NCI-H146 (cell line): ENCODE data around the gene DENND1A.
A peak's percentile ranks its signal among the peaks of the same experiment; 100 is the strongest.

Experiments
- DNase-seq: peaks from one replicate; lab custom pipeline; 2025; lab: John Stamatoyannopoulos, UW

DENND1A gene

GRCh38 chr9:123567013-123567412 is 362.9 kb downstream of the DENND1A start:
- DNase-seq: no peak

GRCh38 chr9:123564652-123565051 is 365.3 kb downstream of the DENND1A start:
- DNase-seq: no peak

GRCh38 chr9:123562844-123563346 is 367.0 kb downstream of the DENND1A start:
- DNase-seq: no peak

GRCh38 chr9:123561046-123561445 is 368.9 kb downstream of the DENND1A start:
- peak; percentile 90 for DNase-seq

GRCh38 chr9:123556464-123557435 is 373.2 kb downstream of the DENND1A start:
- DNase-seq: no peak

DNA sequence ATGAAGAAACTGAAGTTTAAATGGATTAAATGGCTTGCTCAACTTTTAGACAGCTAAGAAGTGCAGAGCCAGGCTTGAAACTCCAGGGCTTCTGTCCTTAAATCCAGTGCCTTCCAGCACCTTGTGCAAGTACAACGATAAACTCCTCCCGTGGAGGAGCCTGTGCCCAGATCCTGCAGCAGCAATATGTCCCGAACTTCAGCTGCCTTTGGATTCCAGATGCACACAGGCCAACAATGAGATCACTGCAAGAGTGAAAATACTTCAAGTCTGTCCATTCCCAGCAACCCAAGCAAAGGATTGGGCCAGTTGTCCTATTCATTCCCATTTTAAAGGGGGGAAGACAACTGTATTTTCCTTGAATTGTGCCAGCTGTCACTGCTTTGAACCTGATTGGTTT is 374.3 kb downstream of the DENND1A start:
- DNase-seq: no peak

DNA sequence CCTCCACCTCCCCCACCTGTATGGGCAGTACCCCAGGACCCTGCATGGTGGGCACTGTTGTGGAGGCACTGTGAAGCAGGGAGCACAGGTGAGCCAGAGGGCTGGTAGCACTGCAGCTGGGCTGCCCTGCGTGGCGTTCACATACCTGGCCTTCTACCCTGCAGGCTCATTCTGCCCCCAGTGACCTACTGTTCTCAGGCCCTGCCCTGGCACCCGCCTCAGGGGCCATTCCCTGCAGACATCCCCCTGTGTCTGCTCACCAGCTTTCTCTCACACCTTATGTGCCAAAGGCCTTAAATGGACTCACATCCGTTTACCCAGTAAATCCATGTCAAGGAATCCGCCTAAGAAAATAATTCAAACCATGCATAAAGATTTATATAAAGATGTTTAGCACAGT is 377.4 kb downstream of the DENND1A start:
- DNase-seq: no peak

DNA sequence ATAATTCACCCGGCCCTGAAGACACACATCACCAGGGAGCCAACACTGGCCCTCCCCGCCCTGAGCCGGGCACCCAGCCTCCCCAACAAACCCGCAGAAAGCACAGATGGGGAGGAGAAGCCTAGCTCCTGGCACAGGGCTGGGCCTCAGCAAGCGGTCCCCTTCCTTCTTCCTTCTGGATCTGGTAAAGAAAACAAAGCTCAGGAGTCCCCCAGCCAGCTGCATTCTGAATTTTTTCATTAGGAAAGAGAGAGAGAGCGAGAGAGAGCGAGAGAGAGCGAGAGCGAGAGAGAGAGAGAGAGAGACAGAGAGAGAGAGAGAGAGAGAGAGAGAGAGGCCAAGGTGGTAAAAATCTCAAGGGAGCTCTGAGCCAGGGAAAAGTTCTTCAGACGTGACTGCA is 378.2 kb downstream of the DENND1A start:
- DNase-seq: no peak

- DNase-seq: no peak
Measured at GRCh38 chr9:123550797-123551196, 379.1 kb downstream of the DENND1A start.

DNA sequence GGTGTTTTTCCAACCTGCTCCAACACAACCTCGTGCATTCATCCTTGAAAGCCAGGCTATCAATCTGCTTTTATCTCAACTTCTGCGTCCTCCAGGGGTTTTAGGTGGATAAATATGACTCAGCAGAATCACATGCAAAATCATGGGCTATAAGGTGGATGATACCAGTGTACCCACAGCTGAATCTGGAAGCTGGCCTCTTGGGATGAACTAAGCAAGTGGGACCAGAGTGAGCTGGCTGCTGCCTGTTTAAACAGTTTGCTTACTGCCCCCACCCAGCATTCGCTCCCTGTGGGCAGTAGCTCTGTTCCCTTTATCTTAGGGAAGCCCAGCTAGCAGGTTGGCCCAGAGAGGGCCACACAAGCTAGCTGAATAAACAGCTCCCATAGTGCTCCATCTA is 379.9 kb downstream of the DENND1A start:
- no peak for DNase-seq

DNA sequence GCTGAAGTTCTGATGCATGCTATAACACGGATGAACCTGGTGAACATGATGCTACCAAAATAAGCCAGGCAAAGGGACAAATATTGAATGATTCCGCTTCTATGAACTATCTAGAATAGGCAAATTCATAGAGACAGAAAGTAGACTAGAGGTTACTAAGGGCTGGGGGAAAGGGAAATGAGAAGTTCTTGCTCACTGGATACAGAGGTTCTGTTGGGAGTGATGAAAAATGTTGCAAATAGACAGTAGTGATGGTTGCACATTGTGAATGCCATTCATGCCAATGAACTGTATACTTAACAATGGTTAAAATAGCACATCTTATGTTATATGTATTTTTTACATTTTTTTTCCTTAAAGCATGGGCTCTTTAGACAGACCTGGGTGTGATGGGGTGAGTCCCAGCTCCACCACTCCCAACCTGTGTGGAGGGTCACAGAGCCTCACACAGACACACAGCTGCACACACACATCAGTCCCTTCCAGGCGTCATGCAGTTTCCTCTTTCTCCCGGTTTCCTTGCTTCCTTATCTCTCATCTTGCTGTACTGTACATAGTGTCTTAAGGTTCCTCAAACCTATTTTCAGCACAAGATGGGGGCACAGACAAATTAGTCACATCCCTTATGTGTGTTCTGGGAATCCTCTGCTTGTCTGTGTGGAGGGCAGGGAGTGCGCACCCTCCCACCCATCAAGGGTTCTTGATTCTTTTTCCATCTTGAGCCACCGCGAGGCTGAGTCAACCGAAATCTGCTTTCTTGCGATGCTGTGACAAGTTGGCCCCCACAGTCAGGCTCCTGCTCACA is 381.0 kb downstream of the DENND1A start:
- DNase-seq: no peak

DNA sequence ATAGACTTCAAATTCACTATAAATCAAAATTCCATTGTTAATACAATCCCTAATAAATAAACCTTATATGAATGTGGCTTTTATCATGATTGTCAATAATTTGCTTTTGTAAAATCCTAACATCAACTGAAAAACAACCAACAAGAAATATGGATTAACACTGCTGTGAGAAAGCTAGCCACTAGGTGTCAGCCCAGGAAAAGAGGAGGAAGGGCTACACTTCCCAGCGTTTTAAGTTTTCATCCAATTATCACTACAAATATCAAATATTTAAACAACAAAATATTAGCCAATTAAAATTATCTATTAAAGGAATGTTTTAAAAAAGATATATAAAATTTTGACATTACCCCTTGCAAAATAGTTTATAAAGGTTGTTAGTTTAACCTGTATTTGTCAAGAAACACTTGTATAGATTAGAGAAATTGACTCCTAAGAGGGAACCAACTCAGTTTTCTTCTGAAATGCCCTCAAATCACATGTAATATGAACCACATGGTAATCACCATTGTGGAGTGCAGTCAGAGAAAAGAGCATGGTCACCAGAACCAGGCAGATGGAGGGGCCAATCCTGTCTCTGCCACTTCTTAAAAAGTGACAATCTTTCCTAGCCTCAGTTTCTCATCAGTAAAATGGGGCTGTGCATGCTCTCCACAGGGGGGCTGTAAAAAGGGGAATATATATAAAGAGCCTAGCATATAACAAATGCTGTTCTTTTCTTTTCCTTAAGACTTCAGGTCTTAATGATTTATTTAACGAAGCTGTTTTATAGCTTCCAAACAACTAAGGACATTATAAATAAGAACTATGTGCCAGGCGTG is 385.7 kb downstream of the DENND1A start:
- DNase-seq: peak; percentile 7

- no peak for DNase-seq
Measured at GRCh38 chr9:123543492-123543891, 386.4 kb downstream of the DENND1A start.

DNA sequence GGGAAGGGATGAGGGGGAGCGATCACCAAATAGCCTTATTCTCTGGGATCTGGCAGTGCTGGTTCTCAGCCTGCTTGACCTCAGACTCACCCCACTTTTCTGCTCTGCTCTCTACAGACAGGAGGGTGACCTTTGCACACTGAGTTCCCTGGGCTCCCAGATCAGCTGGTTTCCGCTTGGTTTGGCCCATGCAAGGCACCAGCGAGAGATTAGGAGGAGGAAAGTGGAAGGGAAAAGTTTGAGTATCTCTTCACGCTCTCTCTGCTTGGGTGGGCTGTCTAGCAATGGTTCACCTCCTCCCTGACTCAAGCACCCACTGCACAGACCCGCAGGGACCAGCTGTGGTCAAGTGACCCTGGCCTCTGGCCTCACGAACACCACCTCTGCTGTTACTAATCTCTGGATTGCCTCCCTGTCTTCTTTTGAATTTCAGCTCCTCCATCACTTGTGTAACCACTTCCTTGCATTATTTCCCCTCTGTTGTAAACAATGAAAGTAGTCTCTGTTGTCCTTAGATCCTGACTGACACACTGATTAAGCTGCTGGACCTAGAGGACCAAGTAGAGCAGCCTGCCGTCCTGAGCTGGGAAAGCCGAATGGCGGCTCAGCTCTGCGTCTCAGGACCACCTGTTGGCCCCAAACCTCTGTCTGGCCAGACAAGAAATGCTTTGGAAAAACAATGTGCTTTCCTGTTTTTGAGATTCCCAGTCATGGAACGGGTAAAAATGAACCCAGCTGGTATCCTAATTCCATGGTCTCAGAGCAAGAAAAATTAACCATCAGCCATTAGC is 387.3 kb downstream of the DENND1A start:
- DNase-seq: no peak

DNA sequence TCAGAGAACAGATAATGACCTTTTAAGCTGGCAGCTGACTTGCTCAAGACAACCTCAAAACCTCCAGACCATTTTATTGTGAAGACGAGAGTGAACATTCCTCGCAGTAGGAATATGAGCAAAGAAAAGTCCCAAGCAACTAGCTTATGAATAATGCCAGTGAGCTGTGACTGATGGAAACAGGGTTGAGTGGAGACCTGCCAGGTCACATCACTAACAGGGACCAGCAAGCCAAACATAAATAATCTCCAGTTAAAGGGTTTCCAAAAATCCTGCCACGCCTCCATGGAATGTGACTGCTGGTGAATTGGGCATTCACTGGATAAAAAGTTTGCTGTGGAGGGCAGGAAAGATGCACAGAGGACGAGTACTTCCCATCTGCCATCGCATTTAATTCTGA is 388.5 kb downstream of the DENND1A start:
- DNase-seq: no peak

- no peak for DNase-seq
Measured at GRCh38 chr9:123540457-123540856, 389.5 kb downstream of the DENND1A start.

GRCh38 chr9:123537809-123538208 is 392.1 kb downstream of the DENND1A start:
- no peak for DNase-seq

GRCh38 chr9:123536455-123536868 is 393.5 kb downstream of the DENND1A start:
- DNase-seq: no peak

GRCh38 chr9:123534336-123534735 is 395.6 kb downstream of the DENND1A start:
- DNase-seq: no peak

DNA sequence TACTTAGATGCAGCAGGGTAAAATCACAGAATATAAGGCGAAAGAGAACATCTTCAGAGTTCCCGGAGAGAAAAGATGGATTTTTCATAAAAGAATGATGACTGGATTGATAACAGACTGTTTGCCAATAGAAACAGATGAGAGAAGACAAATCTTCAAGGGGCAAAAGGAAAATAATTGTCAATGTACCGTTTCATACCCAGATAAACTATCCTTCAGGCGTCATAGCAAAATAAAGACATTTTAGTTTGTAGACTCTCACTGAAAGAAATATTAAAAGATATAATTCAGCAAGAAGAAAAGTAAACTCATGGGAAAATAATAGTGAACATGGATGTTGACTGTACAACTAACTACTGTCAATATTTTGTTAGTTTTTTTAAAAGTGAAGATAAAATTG is 399.7 kb downstream of the DENND1A start:
- no peak for DNase-seq

DNA sequence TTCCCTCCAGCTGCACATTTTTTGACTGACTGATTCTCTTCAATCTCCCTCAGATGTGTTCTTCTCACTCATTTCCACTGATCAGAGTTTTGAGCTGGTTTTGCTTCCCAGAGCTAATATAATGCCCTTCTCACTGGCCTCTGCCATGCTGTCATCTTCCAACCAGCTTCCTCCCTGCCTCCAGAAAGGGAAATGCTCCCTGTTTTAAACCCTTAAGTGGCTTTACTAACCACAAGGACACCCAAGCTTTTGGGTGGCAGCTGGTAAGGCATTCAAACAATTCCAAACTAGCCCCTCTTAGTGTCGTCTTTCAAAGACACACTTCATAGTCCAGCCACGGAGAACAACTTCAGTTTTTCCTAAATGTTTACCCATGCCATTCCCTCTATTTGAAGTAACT is 401.4 kb downstream of the DENND1A start:
- no peak for DNase-seq
